ENCODE results near the gene NT5DC3.

- TF ChIP-seq POU2F2 (IDR thresholded peaks at IDR 0.05; ENCODE audit: low read depth, low read length) (no peak), POLR2A (IDR thresholded peaks at IDR 0.05; ENCODE audit: low read depth, low read length) (no peak), POLR2AphosphoS5 (IDR thresholded peaks at IDR 0.05; ENCODE audit: low read depth, low read length) (no peak)
Measured at GRCh38 chr12:103820361-103820760, 20.7 kb downstream of the NT5DC3 start.
